T-helper 1 cell treated with Interleukin-12 subunit alpha and Interleukin-12 subunit beta and Interleukin-4 antibody, amounts not matched to agents 30 ng/mL and 1 ng/mL, for 36 hours (primary cell): ENCODE data around the gene PLXNC1. TPM values are rescaled to one million over a fixed set of nuclear protein-coding genes. Genes with fewer than 3 reads are reported as not detected.

Source experiments
- intact Hi-C: fragments of 100-400 bp; cut with micrococcal nuclease; formaldehyde crosslinking; loops from one replicate; pipeline ENCODE4 v1.15.1; 2024
- total RNA-seq: library from RNA; stranded (reverse); gene quantifications from 2 replicates; pipeline ENCODE4 v1.2.3, GENCODE V29; 2022

PLXNC1 gene
- total RNA-seq, 1 donor from 2014 or later, result 38.7 TPM

- intact Hi-C loops, result no loop called here
These were observed 171.7 kb downstream of the PLXNC1 start for GRCh38 chr12:94320109-94320508.

- intact Hi-C loops, result no loop called here
These were observed 174.0 kb downstream of the PLXNC1 start for GRCh38 chr12:94322346-94322745.

- intact Hi-C loops, result loop anchor here (2.0 kb wide), 3 partner anchors 21 to 207 kb away; no protein-coding TSS in a partner anchor
These were observed 177.9 kb downstream of the PLXNC1 start for GRCh38 chr12:94326234-94326633.

GRCh38 chr12:94326727-94327126, 178.3 kb downstream of the PLXNC1 start:
- intact Hi-C loops, result loop anchor here (2.0 kb wide), 3 partner anchors 22 to 206 kb away; no protein-coding TSS in a partner anchor

GRCh38 chr12:94327809-94328208, 179.4 kb downstream of the PLXNC1 start:
- intact Hi-C loops, result loop anchor here (2.0 kb wide), 3 partner anchors 23 to 205 kb away; no protein-coding TSS in a partner anchor

GRCh38 chr12:94329366-94329765, 181.0 kb downstream of the PLXNC1 start:
- intact Hi-C loops, result no loop called here

GRCh38 chr12:94333396-94333795, 185.0 kb downstream of the PLXNC1 start:
- intact Hi-C loops, result no loop called here

- intact Hi-C loops, result no loop called here
These were observed 188.0 kb downstream of the PLXNC1 start for GRCh38 chr12:94336211-94336925.

- intact Hi-C loops, result loop anchor here (2.0 kb wide), 1 partner anchor 55 kb away; no protein-coding TSS in a partner anchor
These were observed 189.8 kb downstream of the PLXNC1 start for GRCh38 chr12:94338006-94338794.

GRCh38 chr12:94340573-94340972, 192.2 kb downstream of the PLXNC1 start:
- intact Hi-C loops, result no loop called here

- intact Hi-C loops, result no loop called here
These were observed 204.8 kb downstream of the PLXNC1 start for GRCh38 chr12:94353130-94353529.
